Activated CD4-positive, CD25-positive, alpha-beta regulatory T cell treated with anti-CD3 and anti-CD28 coated beads, Interleukin-2, amount 50 U/mL, for 72 hours (primary cell): ENCODE results near the gene NDOR1.
A peak's percentile ranks its signal among the peaks of the same experiment; 100 is the strongest.

Experiments used
- DNase-seq: peaks from one replicate; pipeline ENCODE4 v3.0.0; 2021

NDOR1 gene

DNA sequence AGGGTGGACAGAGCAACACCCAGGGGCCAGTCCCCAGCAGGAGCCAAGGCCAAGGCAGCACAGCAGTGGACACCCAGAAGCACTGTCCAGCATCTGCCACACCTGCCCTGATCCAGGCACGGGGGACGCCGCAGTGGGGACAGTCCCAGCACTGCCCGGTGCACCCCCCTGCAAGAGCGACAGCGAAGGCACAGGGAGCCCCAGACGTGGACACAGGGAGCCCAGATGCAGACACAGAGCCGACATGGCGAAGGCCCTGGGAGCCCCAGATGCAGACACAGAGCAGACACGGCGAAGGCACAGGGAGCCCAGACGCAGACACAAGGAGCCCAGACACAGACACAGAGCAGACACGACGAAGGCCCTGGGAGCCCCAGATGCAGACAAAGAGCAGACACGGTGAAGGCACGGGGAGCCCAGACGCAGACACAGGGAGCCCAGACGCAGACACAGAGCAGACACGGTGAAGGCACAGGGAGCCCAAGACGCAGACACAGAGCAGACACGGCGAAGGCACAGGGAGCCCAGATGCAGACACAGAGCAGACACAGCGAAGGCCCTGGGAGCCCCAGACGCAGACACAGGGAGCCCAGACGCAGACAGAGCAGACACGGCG, 21.4 kb upstream of the NDOR1 start:
- DNase-seq: no peak

DNA sequence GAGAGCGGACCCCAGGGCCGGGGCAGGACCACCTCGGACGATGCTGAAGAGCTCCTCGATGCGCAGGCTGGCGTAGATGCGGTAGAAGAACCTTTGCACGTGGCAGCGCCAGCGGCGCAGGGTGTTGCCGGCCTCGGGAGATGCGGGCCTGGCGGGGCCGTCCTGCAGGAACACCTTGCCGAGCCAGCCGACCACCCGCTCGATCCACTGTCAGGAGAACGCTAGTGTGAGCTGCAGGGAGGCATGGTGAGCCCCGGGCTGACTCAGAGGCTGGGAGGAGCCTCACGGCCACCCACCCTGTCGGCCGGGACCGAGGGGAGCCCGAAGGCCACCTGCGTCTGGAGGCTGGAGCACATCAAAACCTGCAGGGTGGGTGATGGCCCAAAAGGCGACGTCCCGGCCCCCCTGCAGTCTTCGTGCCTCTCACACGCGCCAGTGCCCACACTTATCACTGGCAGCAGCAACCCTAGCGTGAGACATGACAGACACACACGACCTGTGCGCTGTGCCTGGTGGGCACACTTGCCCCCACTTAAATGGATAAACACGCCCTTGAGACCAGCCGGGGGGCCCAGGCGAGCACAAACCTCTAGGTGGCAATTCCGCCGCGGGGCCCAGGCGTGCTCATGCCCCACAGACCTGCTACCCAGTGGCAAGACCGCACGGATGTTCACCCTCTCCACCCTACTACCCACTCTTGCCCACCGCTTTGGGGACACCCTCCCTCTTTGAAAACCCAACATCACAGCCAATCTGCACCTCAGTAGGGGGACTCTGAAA, 20.4 kb upstream of the NDOR1 start:
- no peak for DNase-seq

DNA sequence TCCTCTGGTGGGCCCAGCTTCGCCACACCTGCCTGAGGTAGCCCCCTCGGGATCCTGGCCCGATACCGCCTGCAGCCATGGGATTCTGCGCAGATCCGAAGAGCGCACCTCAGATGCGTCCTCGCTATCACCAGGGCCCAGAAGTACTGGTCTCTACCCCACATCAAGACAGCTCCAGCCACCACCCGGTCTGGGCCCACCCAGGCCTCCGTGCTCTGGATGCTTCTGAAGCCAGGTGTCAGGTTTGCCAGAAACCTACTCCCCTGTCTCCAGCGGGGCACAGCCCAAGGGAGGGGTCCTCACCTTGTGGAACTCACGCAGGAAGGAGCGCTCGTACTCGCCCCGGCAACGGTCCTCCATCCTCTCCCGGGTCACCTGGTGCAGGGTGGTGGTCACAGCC, 19.6 kb upstream of the NDOR1 start:
- no peak for DNase-seq

DNA sequence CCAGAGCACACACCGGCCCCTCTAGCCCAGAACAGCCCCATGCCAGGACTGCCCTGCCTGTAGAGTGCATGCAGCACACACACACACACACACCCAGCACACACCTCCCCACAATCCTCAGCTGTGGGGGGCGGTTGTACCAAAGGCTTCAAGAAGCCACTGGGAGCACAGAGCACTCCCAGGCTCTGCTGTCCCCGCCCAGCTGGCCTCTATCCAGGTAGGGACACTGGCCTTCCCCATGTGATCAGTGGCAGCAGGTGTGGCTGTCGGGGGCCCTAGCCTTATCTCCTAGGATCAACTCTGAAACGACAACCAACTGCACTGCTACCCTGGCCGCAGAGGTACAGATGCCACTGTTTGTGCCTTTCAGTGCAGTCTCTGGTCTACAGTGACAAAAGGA, 19.1 kb upstream of the NDOR1 start:
- no peak for DNase-seq

DNA sequence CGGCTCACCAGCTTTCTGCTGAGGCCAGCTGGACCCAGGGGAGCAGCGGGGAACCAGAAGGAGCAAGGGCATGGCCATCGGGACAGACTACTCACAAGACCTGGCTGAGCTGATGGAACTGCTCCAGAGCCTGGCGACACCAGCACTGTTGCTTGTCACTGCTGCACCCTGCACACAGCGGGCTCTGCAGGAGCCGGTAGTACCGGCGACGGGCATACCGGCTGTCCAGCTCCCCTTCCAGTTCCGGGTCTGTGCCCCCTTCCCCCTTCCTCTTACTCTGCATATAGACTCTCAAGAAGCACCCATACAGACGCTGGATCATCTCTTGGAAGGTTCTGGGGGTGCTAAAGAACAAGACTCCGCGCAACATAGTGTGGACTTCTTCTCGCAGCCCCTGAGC, 18.1 kb upstream of the NDOR1 start:
- no peak for DNase-seq

DNA sequence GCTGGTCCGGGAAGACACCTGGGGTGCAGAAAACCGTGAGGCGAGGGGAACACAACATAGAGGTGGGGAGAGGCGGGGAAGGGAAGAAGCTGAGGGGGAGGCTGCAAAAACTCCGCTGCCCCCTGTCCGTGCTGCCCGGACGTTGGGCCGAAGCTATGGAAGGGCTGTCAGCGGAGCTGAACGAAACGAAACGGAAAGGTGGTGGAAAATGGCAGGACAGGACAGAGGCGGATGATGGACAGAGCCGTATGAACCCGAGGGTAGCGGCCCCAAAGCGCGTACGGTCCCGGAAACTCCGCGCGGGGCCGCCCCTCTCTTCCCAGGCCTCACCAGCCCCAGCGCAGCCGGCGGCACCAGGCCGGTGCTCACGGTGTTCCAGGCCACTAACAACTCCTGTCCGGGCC, 17.4 kb upstream of the NDOR1 start:
- no peak for DNase-seq

DNA sequence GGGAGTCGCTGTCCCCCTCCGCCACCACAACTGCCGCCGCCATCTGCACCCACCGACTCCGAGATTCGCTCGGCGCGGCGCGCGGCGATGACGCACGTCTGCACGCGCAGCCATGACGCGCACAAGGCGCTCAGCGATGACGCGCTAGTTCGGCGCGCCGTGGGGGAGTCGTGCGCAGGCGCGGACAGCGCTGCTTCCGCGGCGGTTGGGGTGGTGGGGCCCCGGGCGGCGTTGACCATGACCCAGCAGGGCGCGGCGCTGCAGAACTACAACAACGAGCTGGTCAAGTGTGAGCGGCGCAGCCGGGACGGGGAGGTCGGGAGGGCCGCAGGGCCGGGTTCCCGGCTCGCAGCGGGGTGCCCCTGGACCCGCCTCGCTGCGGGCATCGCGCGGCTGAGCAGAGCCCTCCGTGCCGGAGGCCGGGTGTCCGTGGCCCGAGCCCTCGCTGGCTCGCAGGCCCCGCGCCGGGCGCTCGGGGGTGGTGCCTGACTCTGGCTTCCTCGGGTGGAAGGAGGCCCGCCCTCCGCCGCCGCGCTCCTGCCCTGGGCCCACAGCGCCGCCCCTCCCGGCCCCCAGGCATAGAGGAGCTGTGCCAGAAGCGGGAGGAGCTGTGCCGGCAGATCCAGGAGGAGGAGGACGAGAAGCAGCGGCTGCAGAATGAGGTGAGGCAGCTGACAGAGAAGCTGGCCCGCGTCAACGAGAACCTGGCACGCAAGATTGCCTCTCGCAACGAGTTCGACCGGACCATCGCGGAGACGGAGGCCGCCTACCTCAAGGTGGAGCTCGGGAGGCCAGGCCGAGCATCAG, 16.8 kb upstream of the NDOR1 start, which contains the start of the genes ANAPC2 and SSNA1:
Gene ANAPC2, minus strand, starts transcription at position 71 of the 807 bp plus-strand sequence. Its CDS starts 28 bp downstream, at position 43.
Gene SSNA1, plus strand, starts transcription at position 187 of the 807 bp plus-strand sequence. Its CDS starts 51 bp downstream, at position 238.
- DNase-seq: peak; percentile 96

DNA sequence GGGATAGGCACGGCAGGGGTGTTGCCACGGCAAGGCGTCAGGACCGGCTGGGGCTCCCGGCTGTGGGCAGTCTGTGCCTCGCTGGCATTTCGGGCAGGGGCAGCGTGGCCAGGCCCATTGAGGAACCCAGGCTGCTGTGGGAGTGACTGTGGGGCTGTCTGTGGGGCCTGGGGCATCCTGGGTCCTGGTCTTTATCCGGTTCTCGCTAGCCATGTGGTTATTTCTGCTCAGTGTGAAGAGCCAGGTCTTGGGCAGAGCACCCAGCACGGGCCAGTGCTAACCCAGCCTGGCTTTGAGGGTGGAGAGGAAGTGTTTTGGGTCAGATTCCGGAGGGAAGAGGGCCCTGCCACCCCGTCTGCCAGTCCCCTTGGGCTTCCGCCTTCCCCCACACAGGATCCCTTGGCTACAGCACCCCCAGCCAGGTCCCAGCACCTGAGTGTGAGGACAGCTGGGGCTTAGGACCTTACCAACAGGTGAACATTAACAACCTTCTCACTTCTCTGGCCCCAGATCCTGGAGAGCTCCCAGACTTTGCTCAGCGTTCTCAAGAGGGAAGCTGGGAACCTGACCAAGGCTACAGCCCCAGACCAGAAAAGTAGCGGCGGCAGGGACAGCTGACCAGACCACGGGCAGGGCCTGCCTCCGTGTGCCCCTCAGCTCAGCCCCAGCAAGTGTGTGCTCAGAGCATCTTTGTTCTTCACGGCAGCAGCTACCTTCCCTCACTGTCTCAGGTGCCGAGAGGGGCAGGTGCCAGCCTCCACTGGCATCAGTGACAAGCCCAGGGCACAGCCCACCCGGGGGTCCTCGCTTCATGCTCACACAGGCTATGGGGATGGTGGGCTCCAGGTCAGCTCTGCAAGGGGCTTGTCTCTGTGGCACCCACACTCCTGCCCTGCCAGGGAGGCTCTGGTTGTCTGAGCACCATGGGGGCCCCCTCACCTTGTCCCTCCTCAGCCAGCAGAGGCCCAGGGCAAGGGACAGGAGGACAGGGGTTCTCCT, 15.9 kb upstream of the NDOR1 start:
- DNase-seq: no peak

DNA sequence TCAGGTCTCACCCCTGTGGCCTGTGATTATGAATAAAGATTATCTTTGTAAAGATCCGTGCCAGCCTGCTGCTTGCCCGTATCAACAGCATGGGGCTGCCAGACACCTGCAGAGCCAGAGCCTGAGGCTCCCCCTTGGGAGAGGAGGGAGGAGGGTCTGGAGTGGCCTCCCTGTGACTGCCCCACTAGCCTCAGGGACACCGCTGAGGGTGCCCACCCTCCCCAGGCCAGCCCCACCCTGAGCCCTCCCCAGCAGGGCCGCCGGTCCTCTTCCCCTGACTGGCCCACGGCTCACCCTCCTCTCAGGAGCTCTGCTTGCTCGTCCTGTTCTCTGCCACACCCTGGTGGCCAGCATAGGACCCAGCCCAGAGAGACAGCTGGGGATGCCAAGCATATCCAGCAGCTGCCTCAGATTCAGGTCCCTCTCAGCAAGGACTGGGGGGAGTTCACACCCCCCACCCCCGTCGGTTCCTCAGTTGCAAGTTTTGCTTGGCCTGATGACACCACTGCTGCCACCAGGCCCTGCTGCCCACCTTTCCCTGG, 15.1 kb upstream of the NDOR1 start:
- DNase-seq: no peak

DNA sequence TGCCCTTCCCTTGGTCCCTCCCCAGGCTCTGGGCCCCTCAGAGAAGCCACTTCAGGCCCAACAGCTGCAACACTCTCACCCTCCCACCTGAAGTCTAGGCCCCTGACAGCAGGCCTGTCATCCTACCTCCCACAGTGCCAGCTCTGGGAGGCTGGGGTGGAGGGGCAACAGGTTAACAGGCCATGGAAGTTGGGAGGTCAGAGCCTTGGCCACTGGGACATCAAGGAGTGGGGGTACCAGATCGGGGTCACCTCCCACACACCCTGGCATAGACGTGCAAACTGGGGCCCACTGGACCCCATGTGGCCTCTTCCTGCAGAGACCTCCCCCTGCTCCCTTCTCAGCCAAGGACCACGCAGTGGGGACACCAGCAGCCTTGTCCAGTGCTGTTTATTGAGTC, 14.3 kb upstream of the NDOR1 start:
- no peak for DNase-seq

DNA sequence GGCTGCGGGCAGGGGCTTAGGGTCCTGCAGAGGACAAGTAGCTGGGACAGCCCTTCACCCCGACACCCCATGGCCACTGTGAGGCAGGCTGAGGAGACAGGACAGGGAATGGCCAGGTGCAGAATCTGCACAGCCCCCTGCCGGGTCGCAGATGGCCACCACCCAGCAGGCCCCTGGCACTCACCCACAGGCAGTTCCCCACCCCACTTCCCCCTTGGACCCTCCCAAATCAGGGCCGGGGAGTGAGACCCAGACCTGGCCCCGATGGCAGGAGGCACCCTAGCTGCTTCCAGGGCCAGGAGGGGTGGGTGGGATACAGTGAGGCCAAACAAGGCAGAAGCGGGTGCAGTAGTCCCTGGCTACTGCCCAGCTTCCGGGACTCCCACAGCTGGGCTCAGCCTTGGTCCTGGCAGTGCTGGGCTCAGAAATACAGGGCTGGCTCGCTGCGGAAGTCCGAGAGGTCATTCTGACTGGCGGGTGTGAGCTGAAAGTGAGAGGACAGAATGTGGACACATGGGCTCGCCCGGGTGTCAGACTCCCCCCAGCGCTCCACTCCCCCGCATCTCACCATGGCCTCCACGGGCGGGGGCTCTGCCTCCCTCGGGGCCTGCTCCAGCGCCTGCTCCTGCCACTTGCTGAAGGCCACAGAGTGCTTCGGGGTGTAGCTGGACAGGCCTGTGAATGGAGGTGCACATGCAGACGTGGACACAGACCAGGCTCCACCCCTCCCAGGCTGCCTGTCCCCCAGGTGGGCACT, 13.6 kb upstream of the NDOR1 start:
- DNase-seq: no peak

DNA sequence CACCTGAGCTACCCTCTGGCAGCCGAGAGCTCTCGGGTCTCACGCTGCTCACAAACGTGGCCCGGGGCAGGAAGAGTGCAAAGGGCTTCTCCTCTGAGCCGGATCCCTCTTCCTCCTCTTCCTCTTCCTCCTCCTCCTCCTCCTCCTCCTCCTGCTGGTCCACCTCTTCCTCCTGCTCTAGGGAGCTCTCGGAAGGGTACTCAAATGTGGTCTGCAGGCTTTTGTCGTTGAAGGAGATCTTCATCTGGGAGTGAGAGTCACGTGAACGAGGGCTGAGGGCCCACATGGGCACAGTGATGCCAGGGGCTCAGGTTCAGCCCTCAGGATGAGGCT, 13.1 kb upstream of the NDOR1 start:
- no peak for DNase-seq

DNA sequence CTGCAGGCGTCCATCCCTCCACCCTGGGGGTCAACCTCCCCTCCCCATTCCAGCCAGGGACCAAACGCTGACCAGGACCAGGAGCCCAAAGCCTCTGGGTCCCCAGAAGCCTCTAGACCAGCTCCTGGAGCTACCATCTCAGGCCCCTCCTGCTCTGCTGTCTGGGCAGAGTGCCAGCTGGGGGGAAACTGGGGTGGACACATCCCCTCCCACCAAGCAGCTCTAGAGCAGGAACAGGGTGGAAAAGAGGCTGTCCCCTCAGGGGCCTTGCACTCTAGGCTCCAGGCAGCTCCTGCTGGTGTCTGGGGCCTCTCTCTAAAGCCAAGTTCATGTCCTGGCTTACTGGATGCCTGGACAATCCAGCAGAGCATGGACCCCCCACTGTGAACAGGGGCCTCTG, 12.6 kb upstream of the NDOR1 start:
- no peak for DNase-seq

DNA sequence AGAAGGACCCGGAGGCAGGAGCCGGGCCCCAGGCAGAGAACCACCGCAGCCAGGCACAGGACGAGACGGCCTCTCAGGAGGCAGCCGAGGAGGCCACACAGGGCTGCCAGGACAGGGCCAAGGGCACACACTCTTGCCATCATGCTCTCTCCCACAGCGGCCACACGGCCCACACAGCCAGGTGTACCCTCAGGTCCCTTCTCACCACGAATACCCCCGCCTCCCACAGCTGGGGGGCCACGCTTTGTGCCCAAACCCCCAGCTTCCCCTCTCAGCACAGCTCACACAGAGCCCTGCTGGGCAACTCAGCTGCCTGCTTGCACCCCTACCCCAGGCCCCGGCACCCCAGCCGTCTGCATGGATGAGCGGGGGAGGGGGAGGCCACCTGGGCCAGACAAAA, 11.7 kb upstream of the NDOR1 start:
- no peak for DNase-seq

DNA sequence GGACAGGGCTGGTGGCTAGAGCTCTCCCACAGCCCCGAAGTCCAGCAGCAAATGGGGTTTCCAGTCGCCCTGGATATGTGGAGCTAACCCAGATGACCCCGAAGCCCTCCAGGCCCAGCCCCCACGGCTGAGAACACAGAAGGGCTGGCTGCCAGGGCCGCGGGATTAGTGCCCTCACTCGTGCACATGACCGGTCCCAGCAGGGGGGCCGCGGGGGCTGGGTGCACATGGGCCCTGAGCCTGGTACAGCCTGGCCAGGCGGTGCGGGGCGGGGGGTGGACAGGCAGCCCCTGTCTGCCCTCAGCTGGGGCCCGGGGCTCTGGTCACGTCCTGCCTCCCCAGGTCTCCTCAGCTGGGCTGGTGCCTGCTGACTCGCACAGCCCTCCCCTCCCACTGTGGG, 11.1 kb upstream of the NDOR1 start:
- no peak for DNase-seq

DNA sequence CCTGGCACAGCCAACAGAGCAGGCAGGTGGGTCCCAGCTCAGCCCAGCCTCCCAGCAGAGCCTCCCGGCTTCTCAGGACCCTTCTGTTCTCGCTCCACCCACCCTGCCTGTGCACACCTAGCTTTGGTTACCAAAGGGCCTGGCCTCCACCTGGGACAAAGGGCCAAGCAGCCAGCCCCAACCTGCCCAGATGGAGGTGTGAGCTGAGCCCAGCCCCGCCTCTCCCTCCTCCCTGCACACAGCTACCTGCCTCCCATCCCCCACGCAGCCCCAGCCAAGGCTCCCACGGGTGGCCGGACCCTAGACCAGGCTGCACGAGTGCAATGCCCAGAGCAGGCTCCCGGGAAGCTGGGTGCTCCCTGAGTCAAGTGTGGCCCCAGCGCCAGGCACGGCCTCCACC, 10.6 kb upstream of the NDOR1 start:
- DNase-seq: no peak

DNA sequence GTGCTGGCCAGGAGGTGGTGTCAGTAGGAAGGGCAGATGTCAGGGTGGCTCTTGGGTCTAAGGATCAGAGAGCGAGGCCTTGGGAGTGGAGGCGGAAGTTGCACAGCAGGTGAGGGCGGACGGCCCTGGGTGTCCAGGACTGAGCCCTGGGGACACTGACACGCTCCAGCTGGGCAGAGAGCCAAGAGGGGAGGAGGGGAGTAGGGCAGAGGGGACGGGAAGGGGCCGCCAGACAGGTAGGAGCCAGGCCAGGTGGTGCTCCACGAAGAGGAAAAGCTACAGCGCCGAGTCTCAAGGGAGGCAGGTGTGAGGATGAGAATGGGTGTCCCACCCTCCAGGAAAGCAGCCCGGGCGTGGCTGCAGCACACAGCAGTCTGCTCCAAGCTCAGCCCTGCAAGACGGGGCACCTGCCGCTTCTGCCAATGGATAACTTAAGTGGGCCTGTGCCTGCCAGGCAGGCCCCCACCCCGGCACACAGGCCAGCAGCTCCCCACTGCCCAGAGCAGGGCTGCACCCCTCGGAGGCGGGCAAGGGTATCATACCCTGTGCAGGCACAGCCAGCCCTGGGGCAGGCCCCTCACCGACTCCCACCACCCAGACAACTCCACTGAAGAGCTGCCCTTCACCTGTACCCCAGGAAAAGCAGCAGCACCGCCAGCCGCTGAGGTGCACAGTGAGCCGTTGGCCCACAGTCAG, 9.8 kb upstream of the NDOR1 start:
- DNase-seq: no peak

DNA sequence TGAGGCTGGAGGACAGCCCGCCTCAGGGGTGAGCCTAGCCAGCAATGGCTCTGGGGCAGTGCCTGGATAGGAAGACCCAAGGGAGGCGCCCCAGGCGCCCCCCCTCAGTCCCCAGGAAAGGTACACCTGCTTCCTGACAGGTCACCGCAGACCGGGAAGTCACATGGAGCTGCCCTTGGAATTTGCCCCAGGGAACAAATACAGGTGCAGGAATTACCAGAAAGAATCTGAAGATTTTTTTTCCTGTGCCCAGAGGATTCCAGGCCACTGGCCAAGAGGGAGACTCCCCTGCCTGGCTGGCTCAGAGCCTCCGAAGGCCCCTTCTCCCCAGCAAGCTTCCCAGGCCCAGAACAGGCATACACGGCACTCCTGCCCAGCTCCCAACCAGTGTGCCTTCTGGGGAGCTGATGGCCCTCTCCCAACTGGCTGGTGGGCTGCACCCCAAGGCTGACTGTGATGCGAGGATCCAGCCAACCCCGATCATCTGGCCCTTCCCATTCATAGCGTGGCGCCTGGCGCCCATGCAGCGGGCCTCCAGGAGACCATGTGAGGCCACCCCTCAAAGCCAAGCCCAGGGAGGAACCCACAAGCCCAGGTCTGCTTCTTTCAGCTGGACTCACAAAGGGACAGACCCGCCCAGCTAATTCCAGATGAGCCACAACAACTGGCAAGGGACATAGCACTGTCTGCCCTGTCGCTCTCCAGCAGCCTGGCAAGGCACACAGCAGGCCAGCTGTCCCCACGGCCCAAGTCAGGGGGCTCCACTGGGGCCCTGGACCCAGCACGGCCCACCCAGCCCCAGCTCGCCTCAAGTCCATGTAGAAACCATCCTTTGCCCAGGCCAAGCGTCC, 7.2 kb upstream of the NDOR1 start:
- no peak for DNase-seq

DNA sequence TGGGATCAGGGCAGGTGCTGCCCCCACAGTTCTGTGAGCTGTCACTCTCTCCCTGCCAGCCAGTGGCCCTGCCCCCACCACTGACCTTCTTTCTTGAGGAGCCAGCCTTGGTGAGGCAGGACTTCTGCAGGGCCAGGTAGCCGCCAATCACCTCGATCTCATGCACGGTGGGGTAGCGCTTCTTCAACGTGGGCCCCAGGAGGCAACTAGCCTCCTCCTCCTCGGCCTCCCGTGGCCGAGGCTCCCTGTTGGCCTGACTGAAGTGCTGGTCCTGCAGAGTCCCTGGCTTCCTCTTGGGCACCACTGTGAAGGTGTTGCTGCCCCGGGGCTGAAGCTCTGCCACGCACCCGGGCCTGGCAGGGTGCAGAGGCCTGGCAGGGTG, 6.6 kb upstream of the NDOR1 start:
- no peak for DNase-seq
